GM21360 (cell line): Measurements from ENCODE around the gene GFOD2.
A peak's percentile ranks its signal among the peaks of the same experiment; 100 is the strongest.
"Not testable (repeated sequence)": the region's sequence is repeated elsewhere in the genome, so short reads cannot be mapped to it uniquely, and the experiment has no call there.

Experiments used
- ATAC-seq: cut with Tn5 transposase; IDR thresholded peaks from one replicate; pipeline ENCODE4 v1.9.1; 2021; ENCODE audit warnings: mild to moderate bottlenecking, moderate library complexity; ENCODE audit not compliant: unreplicated experiment

Gene GFOD2, protein sequence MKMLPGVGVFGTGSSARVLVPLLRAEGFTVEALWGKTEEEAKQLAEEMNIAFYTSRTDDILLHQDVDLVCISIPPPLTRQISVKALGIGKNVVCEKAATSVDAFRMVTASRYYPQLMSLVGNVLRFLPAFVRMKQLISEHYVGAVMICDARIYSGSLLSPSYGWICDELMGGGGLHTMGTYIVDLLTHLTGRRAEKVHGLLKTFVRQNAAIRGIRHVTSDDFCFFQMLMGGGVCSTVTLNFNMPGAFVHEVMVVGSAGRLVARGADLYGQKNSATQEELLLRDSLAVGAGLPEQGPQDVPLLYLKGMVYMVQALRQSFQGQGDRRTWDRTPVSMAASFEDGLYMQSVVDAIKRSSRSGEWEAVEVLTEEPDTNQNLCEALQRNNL

DNA sequence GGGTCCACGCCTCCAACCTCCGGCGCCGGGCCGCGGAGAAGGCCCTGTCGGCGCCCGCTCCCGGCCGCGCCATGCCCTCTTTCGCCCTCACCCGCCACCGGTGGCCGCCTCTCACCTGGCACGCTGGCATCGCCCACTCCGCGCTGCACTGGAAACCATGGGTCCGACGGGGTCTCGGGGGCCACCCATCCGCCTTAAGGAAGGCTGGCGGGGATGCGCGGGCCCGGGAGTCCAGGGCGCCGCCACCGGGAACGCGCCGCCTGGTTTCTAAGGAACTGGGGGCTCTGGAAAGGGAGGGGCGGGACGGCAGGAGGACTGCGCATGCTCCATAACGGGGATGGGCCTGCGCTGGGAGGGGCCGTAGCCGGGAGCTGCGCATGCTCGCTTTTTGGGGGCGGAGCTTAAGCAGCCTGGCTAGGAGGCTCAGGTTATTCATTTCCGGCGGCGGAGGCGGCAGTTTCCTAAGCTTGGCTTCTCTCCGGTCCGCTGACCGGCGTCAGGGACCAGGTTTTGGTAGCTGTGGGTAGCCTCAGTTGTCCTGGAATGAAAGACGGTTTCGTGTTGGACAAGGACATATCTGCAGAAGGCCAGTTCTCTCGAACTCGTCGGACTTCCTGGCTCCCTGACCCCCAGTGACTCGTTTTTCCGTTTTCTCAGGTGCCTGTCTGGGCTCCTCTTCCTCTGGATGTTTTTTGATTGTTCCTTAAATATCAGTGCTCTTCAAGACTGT is at the start of gene GFOD2:
Gene GFOD2, minus strand, starts transcription at position 269 of the 730 bp plus-strand sequence. CDS start 33,601 bp downstream, outside the sequence.
- ATAC-seq = peak; percentile 85

DNA sequence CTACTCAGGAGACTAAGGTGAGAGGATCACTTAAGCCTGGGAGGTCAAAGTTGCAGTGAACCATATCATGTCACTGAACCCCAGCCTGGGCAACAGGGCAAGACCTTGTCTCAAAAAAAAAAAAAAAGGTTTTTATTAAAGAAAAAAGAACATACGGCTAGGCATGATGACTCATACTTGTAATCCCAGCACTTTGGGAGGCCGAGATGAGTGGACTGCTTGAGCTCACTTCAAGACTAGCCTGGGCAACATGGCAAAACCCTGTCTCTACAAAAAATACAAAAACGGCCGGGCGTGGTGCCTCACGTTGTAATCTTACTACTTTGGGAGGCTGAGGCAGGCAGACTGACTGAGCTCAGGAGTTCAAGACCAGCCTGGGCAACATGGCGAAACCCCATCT is 48.8 kb upstream of the GFOD2 start:
- no peak for ATAC-seq

DNA sequence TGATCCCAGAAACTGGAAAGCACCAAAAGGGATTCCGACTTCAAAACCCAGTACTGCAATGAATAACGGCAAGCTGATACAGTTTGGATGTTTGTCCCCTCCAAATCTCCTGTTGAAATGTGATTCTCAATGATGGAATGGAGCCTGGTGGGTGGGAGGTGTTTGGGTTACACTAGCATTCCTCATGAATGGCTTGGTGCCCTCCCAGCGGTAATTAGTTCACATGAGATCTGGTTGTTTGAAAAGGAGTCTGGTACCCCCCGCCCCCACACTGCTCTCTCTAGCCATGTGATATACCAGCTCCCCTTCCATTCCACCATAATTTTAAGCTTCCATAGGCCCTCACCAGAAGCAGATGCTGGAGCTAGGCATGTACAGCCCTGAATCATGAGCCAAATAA is 47.2 kb upstream of the GFOD2 start:
- no peak for ATAC-seq

DNA sequence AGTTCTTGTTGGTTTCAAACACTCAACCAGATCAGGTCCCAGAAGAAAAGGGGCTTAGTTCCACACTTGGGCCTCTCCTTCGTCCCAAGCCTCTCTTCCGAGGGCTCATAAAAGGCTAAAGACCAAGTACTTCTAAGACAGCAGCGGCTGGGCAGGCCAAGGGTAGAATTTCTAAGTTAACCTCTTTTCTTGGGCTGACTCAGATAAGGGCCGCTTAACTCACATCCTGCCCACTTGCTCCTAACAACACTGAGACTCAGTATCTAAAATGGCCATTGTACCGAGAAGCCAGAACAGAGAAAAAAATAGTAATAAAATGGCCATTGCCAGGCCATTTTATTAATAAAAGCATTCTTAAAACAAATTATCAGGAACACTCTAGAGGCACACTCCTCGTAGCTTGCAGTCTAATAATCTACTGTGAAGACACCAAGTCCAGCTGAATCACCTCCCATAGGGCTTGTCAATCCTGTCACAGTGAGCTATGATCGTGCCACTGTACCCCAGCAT is 45.1 kb upstream of the GFOD2 start:
- ATAC-seq = no peak

DNA sequence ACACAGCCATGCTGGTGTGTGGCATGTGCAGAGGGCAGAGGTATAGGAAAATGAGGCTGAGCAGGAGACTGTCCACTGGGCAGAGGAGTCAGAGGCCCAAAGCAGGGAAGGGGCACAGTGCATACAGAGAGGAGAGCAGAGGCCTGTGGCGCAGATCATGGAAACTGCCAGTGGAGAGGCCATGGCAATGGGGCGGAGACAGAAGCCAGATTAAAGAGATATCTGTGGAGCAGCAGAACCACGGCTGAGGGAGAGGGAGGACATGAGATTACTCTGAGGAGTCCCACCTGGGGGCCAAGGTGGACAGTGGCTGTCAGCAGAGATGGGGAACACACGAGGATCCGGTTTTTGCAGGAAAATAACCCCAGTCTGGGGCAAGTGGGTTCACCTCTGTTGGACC is 44.0 kb upstream of the GFOD2 start:
- no peak for ATAC-seq

DNA sequence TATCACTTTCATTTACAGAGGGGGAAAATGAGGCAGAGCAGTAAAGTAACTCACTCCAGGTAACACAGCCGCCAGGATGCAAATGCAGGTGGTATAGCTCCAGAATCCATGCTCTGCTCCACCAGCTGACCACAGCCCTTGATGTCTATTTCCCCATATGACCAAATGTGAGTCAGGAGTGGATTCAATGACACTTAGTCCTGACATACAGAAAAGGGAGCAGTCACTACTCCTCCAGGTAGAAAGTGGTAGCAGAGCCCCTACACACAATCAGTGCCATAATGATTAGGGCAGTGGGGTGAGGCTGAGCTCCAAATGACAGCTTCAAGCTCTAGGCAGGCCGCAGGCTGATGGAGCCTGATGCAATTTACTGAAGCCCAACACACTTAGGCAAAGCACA is 43.3 kb upstream of the GFOD2 start:
- ATAC-seq = no peak

DNA sequence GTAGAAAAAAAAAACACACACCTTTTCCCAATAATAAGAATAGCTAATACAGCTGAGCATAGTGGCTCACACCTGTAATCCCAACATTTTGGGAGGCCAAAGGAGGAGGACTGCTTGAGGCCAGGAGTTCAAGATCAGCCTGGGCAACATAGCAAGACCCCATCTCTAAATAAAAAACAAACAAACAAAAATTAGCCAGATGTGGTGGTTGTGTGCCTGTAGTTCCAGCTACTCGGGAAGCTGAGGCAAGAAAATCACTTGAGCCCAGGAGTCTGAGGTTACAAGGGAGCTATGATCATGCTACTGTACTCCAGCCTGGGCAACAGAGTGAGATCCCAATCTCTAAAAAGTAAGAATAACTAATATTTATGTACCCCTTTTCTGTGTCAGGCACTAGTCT is 42.8 kb upstream of the GFOD2 start:
- ATAC-seq = no peak

DNA sequence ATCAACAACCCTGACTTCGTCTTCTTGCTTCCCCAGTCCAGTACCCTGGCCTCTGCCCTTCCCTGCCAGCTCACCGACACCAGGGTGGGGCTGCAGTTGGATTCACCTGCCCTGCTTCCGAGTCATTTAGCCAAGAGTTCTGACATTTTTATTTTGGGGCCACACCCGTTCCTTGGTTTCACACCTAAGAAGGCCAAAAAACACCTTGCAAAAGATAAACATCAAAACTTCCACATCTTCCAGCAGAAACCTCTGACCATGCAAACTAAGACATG is 41.8 kb upstream of the GFOD2 start:
- ATAC-seq = no peak

DNA sequence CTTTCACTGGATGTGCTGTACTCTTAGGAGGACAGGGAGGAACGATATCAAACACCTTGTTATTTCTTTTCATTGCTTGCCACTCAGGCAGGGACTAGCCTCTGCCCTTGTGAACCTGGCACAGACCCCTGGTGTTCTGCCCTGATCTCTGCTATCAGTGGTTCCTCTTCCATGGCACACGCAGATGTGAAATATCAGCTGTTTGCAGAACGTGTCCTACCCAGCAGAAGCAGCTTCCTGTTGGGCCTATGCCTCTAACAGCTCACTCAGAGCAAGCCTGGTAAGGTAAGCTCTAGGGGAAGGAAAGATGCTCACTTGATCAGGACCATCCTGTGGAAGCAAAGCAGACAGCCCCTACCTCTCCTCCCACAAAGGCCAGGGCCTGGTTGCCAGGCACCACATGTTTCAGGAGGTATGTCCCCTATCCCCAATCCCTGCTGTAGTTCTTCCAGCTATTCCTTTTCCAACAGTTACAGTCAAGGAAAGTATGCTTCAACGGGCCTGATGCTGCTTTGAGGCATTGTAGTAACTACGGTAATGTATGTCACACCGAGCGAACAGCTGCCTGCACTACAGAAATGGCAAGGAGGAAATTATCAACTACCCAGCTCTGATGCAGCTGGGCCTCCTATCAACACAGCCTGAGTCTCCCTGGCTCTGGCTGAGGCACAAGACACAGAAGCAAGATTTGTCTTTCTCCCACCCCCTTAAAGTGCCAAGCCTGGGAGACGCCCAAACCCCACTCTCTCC is 41.3 kb upstream of the GFOD2 start:
- no peak for ATAC-seq

DNA sequence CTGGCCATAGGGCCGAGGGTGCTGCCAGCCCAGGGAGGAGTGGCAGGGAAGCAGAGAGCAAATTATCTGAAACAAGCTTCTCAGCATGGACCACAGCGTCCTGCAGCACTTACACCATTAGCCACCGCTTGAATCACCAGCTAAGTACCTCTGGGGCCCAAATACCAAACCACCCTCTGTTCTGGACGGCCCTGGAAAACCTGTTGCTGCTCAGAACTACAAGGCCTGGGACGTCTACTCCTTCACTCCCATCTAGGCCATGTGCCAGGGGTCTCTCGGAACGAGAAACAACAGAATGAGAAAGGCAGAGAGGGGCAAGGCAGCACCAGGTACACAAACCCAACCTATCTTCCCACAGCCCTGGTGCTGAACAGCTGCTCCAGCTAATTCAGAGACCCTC is 39.9 kb upstream of the GFOD2 start:
- ATAC-seq = no peak

DNA sequence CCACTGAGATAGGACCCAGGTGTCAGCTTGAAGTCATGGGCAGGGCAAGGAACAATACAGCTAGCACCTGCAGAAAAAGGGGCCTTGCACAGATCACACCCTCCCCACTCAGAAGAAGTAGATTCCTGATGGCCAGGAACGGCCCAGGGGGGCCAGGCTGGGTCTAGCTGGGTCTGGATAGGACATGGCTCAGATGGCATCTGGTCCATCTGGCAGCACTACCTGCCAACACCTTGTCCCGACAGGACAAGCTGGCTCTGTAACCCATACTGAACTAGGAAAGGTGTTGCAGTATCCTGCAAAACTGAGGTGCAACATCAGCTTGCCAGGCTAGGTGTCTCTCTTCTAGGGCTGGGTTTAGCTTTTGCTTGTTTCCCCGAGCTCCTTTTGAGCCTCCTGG is 38.9 kb upstream of the GFOD2 start:
- ATAC-seq = no peak

DNA sequence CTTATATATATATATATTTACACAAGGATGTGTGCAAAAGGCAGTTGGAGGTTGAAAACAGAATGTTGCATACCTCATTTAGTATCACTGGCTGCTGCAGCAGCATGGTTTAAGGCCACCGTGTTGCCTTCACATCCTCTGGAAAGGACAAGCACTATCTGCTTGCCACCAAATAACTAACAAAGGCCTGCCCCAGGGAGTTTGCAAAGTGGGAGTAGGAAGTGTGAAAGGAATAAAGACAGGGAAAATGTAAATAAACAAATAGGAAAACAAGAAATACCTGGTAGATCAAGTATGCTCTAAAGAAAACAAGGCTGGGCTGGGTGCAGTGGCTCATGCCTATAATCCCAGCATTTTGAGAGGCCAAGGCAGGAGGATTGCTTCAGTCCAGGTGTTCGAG is 33.5 kb upstream of the GFOD2 start:
- ATAC-seq = no peak

DNA sequence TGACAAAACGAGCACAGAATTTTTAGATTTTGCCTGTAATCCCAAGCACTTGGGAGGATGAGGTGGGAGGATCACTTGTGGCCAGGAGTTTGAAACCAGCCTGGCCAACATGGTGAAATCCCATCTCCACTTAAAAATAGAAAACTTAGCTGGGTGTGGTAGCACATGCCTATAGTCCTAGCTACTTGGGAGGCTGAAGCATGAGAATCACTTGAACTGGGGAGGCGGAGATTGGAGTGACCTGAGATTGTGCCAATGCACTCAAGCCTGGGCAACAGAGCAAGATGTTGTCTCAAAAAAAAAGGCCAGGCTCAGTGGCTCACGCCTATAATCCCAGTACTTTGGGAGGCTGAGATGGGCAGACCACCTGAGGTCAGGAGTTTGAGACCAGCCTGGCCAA is 32.2 kb upstream of the GFOD2 start:
- not testable (repeated sequence) for ATAC-seq

DNA sequence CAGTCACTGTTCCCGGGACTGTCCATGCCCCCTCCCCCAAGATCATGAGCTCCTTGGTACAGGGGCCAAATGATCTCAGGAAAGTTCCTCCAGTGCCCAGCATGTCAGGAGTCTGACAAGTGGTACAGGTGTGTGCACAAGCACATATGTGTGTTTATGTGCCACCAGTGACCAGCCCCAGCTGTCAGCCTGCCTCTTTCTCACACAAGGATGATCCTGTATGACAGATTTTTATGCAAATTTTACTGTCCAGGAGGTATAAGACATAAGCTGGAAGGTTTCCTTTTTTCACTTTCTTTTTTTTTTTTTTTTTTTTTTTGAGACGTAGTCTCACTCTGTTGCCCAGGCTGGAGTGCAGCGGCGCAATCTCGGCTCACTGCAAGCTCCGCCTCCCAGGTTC is 31.4 kb upstream of the GFOD2 start:
- ATAC-seq = peak; percentile 62

DNA sequence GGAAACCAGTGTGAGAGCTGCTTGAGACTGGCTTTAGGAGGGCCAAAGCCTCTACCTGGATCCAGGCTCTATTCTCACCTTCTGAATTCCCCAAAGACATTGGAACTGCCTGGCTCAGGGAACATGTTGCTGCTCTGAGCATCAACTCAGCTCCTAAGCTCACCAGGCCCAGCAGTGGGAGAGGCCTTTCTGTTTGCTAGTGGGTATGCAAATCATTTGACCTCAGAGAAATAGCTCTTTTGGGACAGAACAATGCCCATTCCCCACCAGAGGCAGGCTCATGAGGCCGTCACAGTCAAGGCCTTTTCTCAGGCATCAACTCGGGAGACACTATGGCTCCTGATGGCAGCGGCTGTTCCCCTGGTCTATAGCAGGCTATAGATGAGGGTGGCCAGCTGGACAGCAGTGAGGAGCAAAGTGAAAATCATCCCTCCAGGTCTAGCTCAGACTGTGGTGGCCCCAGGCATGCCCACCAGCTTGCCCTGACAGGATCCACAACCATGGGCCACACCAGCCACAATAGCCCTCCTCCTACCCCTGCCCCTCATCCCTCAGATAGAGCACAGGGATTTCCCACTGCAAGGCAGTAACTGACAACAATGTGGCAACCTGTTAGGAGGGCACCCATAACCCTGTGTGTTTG is 30.4 kb upstream of the GFOD2 start:
- no peak for ATAC-seq

DNA sequence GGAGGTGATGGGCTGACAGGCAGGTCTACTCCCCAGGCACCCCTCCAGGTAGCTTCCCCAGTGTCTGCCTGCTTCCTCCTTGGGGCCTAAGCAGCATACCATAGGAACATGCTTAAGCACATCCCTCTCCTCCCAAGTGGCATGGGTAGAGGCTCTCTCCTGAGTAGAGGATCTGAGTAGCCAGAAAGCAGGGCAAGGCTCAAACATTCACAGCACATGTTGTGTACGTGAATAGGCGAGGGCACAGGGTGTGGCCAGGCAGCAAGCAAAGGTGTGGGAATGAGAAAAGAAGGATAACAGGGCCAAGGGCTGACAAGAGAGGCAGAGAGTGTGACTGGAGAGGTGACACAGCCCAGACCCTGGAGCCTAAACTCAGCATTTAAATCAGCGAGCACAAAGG is 29.7 kb upstream of the GFOD2 start:
- no peak for ATAC-seq

DNA sequence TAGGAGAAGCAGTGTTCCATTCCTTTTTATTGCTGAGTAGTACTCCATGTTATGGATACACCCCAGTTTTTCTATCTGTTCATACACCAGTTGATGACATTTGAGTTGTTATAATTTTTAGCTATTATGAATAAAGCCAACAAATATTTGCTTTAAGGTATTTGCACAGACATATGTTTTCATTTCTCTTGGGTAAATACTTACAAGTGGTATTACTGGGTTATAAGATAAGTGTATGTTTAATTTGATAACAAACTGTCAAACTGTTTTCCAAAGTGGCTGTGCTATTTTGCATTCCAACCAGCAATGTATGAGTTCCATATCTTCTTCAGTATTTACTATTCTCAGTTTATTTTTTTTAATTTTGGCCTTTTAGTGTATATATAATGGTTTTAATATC is 27.7 kb upstream of the GFOD2 start:
- ATAC-seq = no peak

DNA sequence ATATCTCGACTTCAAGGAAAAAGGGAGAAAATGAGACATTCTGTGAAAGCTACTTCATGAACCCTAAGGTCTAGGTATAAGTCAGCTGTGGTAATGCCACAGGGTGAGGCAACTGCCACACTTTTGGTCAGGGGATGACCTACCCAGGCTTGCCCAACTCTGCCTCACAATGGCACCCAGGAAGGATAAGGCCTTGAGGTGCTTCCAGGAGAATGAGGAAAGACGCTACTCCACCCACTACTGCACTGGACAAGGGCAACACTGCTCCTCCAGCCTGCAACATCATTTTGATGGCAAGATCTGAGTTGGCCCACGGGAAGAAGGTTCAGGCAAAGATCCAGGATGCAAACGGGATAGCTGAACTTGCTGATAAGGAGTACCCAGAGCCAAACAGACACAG is 22.0 kb upstream of the GFOD2 start:
- ATAC-seq = no peak

DNA sequence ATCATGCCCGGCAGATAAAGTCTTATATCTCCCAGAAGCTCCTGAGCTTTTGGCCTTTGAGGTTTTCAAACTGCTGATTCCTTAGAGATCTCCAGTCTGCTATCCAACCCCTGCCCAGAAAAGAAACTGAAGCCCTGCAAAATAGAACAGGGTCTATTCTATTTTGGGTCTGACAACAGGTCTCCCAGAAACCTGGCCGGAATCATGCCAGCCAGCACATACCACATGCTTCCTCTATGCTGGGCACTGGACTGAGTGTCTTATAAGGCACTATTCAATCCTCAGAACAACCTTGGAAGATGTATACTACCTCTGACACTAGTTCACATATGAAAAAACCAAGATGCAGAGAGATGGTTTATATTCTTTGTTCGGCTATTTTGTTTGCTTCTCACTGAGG is 21.3 kb upstream of the GFOD2 start:
- no peak for ATAC-seq

DNA sequence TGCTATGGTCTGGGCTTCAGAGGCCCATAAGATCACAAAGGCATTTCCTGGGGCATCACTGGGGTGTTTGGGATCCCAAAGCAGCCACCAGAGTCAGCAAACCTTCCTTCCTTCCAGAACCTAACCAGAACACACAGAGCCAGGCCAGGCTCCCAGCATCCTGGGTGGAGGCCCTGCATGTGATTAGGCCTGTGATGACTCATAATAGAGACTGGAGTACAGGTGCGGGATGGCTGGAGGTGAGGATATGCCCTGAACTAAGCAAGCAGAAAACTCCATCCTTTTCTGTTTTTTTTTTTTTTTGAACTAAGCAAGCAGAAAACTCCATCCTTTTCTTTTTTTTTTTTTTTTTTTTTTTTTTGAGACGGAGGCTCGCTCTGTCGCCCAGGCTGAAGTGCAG is 17.7 kb upstream of the GFOD2 start:
- ATAC-seq = no peak

DNA sequence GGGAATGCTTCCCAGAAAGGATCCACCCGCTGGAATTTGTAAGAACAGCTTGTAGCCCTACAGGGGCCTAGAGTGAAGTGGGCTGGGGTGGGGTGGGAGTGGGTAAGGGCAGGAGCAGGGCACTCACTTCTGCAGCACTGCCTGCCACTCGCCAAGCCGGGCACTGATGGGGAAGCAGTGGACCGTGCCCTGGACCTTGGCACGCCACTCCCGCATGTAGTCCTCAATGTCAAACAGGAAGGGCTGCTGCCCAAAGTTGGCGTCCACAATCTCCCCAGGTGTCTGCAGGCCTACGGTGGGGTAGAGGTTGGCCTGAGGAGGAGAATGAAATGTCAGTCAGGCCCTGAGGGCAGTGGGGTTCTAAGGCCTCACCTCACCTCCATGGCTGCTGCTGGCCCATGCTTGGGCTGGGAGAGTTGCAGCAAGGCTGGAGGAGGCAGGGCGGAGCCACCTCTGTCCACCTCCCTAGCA is 15.7 kb upstream of the GFOD2 start:
- ATAC-seq = no peak
